GM18907 (cell line): ENCODE measurements around the gene GNAQ.
"Not testable (repeated sequence)": the region's sequence is repeated elsewhere in the genome, so short reads cannot be mapped to it uniquely, and the experiment has no call there.

Experiments
- ATAC-seq: cut with Tn5 transposase; IDR thresholded peaks from one replicate; pipeline ENCODE4 v1.9.1; 2021; ENCODE audit warnings: mild to moderate bottlenecking, moderate library complexity; ENCODE audit not compliant: unreplicated experiment

GNAQ gene

GRCh38 chr9:78031444-78031892 is at the start of gene GNAQ:
Gene GNAQ (minus strand): TSS chr9:78031811. CDS start chr9:78031235, 576 bp downstream.
- ATAC-seq, result peak; percentile 30

- no peak for ATAC-seq
Observed at GRCh38 chr9:78074385-78075291, 43.0 kb upstream of the GNAQ start.

GRCh38 chr9:78073722-78074121 is 42.1 kb upstream of the GNAQ start:
- no peak for ATAC-seq

GRCh38 chr9:78072586-78073199 is 41.1 kb upstream of the GNAQ start:
- ATAC-seq, result no peak

- no peak for ATAC-seq
Observed at GRCh38 chr9:78070521-78070920, 38.9 kb upstream of the GNAQ start.

- no peak for ATAC-seq
Observed at GRCh38 chr9:78064075-78064474, 32.5 kb upstream of the GNAQ start.

- no peak for ATAC-seq
Observed at GRCh38 chr9:78062710-78063109, 31.1 kb upstream of the GNAQ start.

GRCh38 chr9:78054218-78054617 is 22.6 kb upstream of the GNAQ start:
- ATAC-seq, result not testable (repeated sequence)

- ATAC-seq, result no peak
Observed at GRCh38 chr9:78053627-78054026, 22.0 kb upstream of the GNAQ start.

- ATAC-seq, result no peak
Observed at GRCh38 chr9:78050421-78050820, 18.8 kb upstream of the GNAQ start.

- no peak for ATAC-seq
Observed at GRCh38 chr9:78049484-78049883, 17.9 kb upstream of the GNAQ start.

GRCh38 chr9:78047106-78047505 is 15.5 kb upstream of the GNAQ start:
- no peak for ATAC-seq

GRCh38 chr9:78046112-78046511 is 14.5 kb upstream of the GNAQ start:
- no peak for ATAC-seq

GRCh38 chr9:78044886-78045285 is 13.3 kb upstream of the GNAQ start:
- no peak for ATAC-seq

GRCh38 chr9:78044189-78044588 is 12.6 kb upstream of the GNAQ start:
- no peak for ATAC-seq

GRCh38 chr9:78041971-78042370 is 10.4 kb upstream of the GNAQ start:
- ATAC-seq, result no peak

- no peak for ATAC-seq
Observed at GRCh38 chr9:78040726-78041125, 9.1 kb upstream of the GNAQ start.

GRCh38 chr9:78038620-78039300 is 7.1 kb upstream of the GNAQ start:
- no peak for ATAC-seq

- ATAC-seq, result no peak
Observed at GRCh38 chr9:78035383-78035993, 3.9 kb upstream of the GNAQ start.

- ATAC-seq, result no peak
Observed at GRCh38 chr9:78033870-78034269, 2.3 kb upstream of the GNAQ start.
